GM12873 (cell line): Measurements from ENCODE around the gene TESMIN.

Experiments used
- CTCF ChIP-seq: IDR thresholded peaks from 2 replicates; pipeline ENCODE4 v1.5.1; 2012; ENCODE audit warnings: low read depth, mild to moderate bottlenecking, moderate library complexity, low read length, control low read depth; ENCODE audit not compliant: insufficient read depth; ENCODE audit errors: missing control alignments

Gene TESMIN

GRCh38 chr11:68683536-68684384, 67.6 kb downstream of the TESMIN start:
- TF ChIP-seq CTCF = no peak

GRCh38 chr11:68683121-68683520, 68.2 kb downstream of the TESMIN start:
- no peak for TF ChIP-seq CTCF

GRCh38 chr11:68682531-68682961, 68.8 kb downstream of the TESMIN start:
- TF ChIP-seq CTCF = no peak

- TF ChIP-seq CTCF = no peak
Observed at GRCh38 chr11:68680541-68681231, 70.6 kb downstream of the TESMIN start.

GRCh38 chr11:68678031-68678441, 73.3 kb downstream of the TESMIN start:
- TF ChIP-seq CTCF = no peak

- TF ChIP-seq CTCF = no peak
Observed at GRCh38 chr11:68677432-68677831, 73.9 kb downstream of the TESMIN start.

- no peak for TF ChIP-seq CTCF
Observed at GRCh38 chr11:68674461-68674860, 76.9 kb downstream of the TESMIN start.
